ENCODE measurements around the gene UBXN4. TPM values are rescaled to one million over a fixed set of nuclear protein-coding genes. Genes with fewer than 3 reads are reported as not detected.

The UBXN4 gene
- total RNA-seq, 6 experiments from 2014 or later, result 65.8 to 89.1 (median 74.3) TPM

- no peak for DNase-seq
These were observed 20.9 kb downstream of the UBXN4 start for GRCh38 chr2:135762530-135762929.

GRCh38 chr2:135768863-135769262, 27.2 kb downstream of the UBXN4 start:
- Mint-ChIP-seq H3K27ac (no peak overlapping the region), H3K9me3 (no peaks in the 10 kb centered on the region), H3K4me1 (ENCODE audit: low read depth) (peaks cover 16% of the 10 kb centered on the region), H3K36me3 (ENCODE audit: low read depth) (peaks cover 52% of the 10 kb centered on the region), H3K27me3 (ENCODE audit: insufficient read depth) (no peaks in the 10 kb centered on the region), H3K4me3 (no peak overlapping the region)
- no peak for DNase-seq
- no peak for TF ChIP-seq CTCF (IDR thresholded peaks at IDR 0.05)

More at GRCh38 chr2:135762530-135762929, 20.9 kb downstream of the UBXN4 start:
- no peak for TF ChIP-seq CTCF (IDR thresholded peaks at IDR 0.05)
- Mint-ChIP-seq H3K9me3 (no peaks in the 10 kb centered on the region), H3K27me3 (ENCODE audit: insufficient read depth) (no peaks in the 10 kb centered on the region), H3K36me3 (ENCODE audit: low read depth) (peaks cover 26% of the 10 kb centered on the region), H3K4me1 (ENCODE audit: low read depth) (no peaks in the 10 kb centered on the region), H3K4me3 (no peak overlapping the region), H3K27ac (no peak overlapping the region)

GRCh38 chr2:135773319-135773718, 31.7 kb downstream of the UBXN4 start:
- no peak for DNase-seq
- H3K9me3 Mint-ChIP-seq, result no peaks in the 10 kb centered on the region
- H3K27me3 Mint-ChIP-seq (ENCODE audit: insufficient read depth), result peaks cover 2% of the 10 kb centered on the region; the same call in 1 of the 2 replicates
- H3K4me3 Mint-ChIP-seq, result no peak overlapping the region
- H3K36me3 Mint-ChIP-seq (ENCODE audit: low read depth), result peaks cover 58% of the 10 kb centered on the region
- peaks cover 19% of the 10 kb centered on the region for H3K4me1 Mint-ChIP-seq (ENCODE audit: low read depth)
- no peak for TF ChIP-seq CTCF (IDR thresholded peaks at IDR 0.05)
- H3K27ac Mint-ChIP-seq, result peak overlapping the region; percentile 56; the same call in 1 of the 2 replicates

- Mint-ChIP-seq H3K4me3 (no peak overlapping the region), H3K36me3 (ENCODE audit: low read depth) (peaks cover 57% of the 10 kb centered on the region), H3K27ac (peak overlapping the region; percentile 69), H3K9me3 (no peaks in the 10 kb centered on the region), H3K27me3 (ENCODE audit: insufficient read depth) (peaks cover 2% of the 10 kb centered on the region; the same call in 1 of the 2 replicates), H3K4me1 (ENCODE audit: low read depth) (peaks cover 19% of the 10 kb centered on the region)
- peak; percentile 24 for DNase-seq
- TF ChIP-seq CTCF (IDR thresholded peaks at IDR 0.05), result no peak
These were observed 32.3 kb downstream of the UBXN4 start for GRCh38 chr2:135773917-135774316.

- no peak for DNase-seq
- H3K27me3 Mint-ChIP-seq (ENCODE audit: insufficient read depth), result peaks cover 2% of the 10 kb centered on the region; the same call in 1 of the 2 replicates
- no peaks in the 10 kb centered on the region for H3K9me3 Mint-ChIP-seq
- no peak overlapping the region for H3K4me3 Mint-ChIP-seq
- no peak for TF ChIP-seq CTCF (IDR thresholded peaks at IDR 0.05)
- H3K4me1 Mint-ChIP-seq (ENCODE audit: low read depth), result peaks cover 15% of the 10 kb centered on the region
- no peak overlapping the region for H3K27ac Mint-ChIP-seq
- H3K36me3 Mint-ChIP-seq (ENCODE audit: low read depth), result peaks cover 51% of the 10 kb centered on the region
These were observed 33.8 kb downstream of the UBXN4 start for GRCh38 chr2:135775420-135775819.

GRCh38 chr2:135776367-135776766, 34.7 kb downstream of the UBXN4 start:
- no peak for DNase-seq
- H3K27ac Mint-ChIP-seq, result no peak overlapping the region
- no peaks in the 10 kb centered on the region for H3K9me3 Mint-ChIP-seq
- H3K36me3 Mint-ChIP-seq (ENCODE audit: low read depth), result peaks cover 46% of the 10 kb centered on the region
- no peak overlapping the region for H3K4me3 Mint-ChIP-seq
- TF ChIP-seq CTCF (IDR thresholded peaks at IDR 0.05), result no peak
- H3K4me1 Mint-ChIP-seq (ENCODE audit: low read depth), result peaks cover 12% of the 10 kb centered on the region
- H3K27me3 Mint-ChIP-seq (ENCODE audit: insufficient read depth), result peaks cover 2% of the 10 kb centered on the region; the same call in 1 of the 2 replicates

Data from HFFc6 (cell line).